Measurements from ENCODE around the gene HOOK1. TPM values are rescaled to one million over a fixed set of nuclear protein-coding genes. Genes with fewer than 3 reads are reported as not detected.

The HOOK1 gene
- total RNA-seq, 1 donor from 2014 or later: 67.6 TPM

- H3K4me1 Mint-ChIP-seq: peaks cover 6% of the 10 kb centered on the region
- DNase-seq (ENCODE audit: low spot score in 2 of 2, unreplicated experiment in 2 of 2): peak; percentile 84 to 85
- peak overlapping the region; percentile 78 for H3K4me3 Mint-ChIP-seq
- peak overlapping the region; percentile 90 for H3K27ac Mint-ChIP-seq
- no peaks in the 10 kb centered on the region for H3K36me3 Mint-ChIP-seq
- H3K27me3 Mint-ChIP-seq (ENCODE audit: low read depth): peaks cover 14% of the 10 kb centered on the region
- H3K9me3 Mint-ChIP-seq: no peaks in the 10 kb centered on the region
- no peak for TF ChIP-seq CTCF (IDR thresholded peaks at IDR 0.05; ENCODE audit: unreplicated experiment)
Observed at GRCh38 chr1:59814180-59814900, 409 bp upstream of the HOOK1 start.

- H3K27me3 Mint-ChIP-seq (ENCODE audit: low read depth): peaks cover 12% of the 10 kb centered on the region
- TF ChIP-seq CTCF (IDR thresholded peaks at IDR 0.05; ENCODE audit: unreplicated experiment): no peak
- no peak for DNase-seq (ENCODE audit: low spot score in 2 of 2, unreplicated experiment in 2 of 2)
- peaks cover 20% of the 10 kb centered on the region for H3K4me1 Mint-ChIP-seq
- H3K27ac Mint-ChIP-seq: no peak overlapping the region
- no peaks in the 10 kb centered on the region for H3K36me3 Mint-ChIP-seq
- H3K4me3 Mint-ChIP-seq: no peak overlapping the region
- no peaks in the 10 kb centered on the region for H3K9me3 Mint-ChIP-seq
Observed at GRCh38 chr1:59815892-59816291, 1.1 kb downstream of the HOOK1 start.

DNA sequence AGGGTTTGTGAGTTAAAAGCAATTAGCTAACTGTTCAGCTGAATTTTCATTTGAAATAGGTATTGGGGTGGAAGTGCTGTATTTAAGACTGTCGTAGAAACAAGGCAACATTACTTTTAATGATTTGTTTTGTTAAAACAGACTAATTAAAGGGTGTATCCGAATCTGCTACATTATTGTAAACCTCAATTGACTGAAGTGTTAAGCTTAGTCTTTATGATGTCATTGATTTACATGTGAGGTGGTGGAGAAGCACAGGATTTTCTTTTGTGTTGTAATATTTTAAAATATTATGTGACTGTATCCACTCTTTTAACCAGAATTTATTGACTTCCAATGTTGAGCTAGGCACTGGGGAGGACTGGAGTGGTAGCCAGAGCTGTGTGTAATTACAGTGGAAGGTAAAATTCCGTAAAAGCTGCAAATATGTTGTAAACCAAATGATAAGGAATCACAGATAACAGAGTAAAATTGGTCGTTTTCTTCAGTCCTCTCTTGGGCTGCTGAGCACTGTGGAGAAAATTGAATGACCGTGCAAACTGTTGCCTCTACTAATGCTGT lies 1.6 kb downstream of the HOOK1 start:
- no peak for TF ChIP-seq CTCF (IDR thresholded peaks at IDR 0.05; ENCODE audit: unreplicated experiment)
- peaks cover 12% of the 10 kb centered on the region for H3K27me3 Mint-ChIP-seq (ENCODE audit: low read depth)
- no peaks in the 10 kb centered on the region for H3K9me3 Mint-ChIP-seq
- H3K4me1 Mint-ChIP-seq: peaks cover 20% of the 10 kb centered on the region
- H3K27ac Mint-ChIP-seq: no peak overlapping the region
- no peak overlapping the region for H3K4me3 Mint-ChIP-seq
- no peak for DNase-seq (ENCODE audit: low spot score in 2 of 2, unreplicated experiment in 2 of 2)
- no peaks in the 10 kb centered on the region for H3K36me3 Mint-ChIP-seq

DNA sequence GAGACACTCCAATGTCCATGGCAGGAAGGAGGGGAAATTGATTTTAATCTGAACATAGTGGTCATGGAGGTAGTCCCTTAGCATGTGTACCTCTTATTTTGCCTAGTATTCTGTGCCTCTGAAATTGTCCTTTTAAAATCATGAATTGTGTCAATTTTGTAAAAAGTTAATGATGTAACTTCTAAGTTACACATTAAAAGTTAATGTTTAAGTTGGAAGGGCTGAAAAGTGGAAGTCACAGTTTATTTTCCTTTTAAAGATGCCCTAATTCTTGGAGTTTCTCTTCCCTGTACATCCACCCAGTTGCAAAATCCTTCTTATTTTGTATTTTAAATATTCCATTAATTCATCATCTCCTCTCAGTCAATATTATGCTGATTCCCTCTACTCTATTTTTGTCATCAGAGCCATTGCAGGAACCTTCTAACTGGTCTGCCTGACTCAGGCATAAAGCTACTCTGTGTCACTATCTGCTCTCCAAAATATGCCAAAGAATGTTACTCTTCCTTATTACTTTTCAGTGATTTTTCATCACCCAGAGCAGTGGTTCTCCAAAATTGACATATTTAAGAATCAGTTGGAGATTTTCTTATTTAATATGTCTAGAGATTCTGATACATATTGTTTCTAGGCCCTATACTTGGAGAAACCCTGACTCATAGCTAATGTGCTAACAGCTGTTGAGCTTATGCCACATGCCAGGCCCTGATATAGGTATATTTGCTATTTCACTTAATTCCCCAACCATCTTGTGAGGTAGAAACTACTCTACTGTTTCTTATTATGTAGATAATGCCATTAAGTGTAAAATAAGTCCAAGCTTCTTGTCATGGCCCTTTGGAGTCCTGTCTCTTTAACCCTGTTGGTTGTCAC lies 5.1 kb downstream of the HOOK1 start:
- H3K27ac Mint-ChIP-seq: no peak overlapping the region
- H3K4me3 Mint-ChIP-seq: no peak overlapping the region
- H3K36me3 Mint-ChIP-seq: peaks cover 6% of the 10 kb centered on the region
- no peak for DNase-seq (ENCODE audit: low spot score in 2 of 2, unreplicated experiment in 2 of 2)
- H3K27me3 Mint-ChIP-seq (ENCODE audit: low read depth): peaks cover 2% of the 10 kb centered on the region
- no peaks in the 10 kb centered on the region for H3K9me3 Mint-ChIP-seq
- TF ChIP-seq CTCF (IDR thresholded peaks at IDR 0.05; ENCODE audit: unreplicated experiment): no peak
- peaks cover 17% of the 10 kb centered on the region for H3K4me1 Mint-ChIP-seq

DNA sequence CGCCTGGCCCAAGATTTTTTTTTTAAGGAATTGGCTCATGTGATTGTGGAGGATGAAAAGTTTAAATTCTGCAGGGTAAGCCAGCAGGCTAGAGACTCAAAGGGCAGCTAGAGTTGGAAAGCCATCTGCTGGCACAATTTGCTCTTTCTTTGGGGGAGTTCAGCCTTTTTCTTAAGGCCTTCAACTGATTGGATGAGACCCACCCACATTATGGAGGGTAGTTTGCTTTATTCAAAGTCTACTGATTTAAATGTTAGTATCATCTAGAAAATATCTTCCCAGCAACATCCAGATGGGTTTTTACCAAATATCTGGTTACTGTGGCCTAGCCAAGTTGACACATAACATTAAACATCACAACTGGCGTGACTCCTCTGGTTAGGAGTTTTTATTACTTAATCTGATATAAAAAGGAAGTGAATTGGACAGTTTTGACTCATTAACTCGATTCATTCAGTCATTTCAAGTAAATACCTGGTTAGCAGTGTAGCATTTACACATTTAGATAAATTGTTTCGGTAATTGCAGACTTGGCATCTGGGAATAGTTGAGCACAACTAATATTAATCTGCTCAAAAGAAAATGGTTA lies 12.4 kb downstream of the HOOK1 start:
- H3K4me1 Mint-ChIP-seq: peaks cover 7% of the 10 kb centered on the region
- no peak overlapping the region for H3K27ac Mint-ChIP-seq
- H3K36me3 Mint-ChIP-seq: peaks cover 28% of the 10 kb centered on the region
- TF ChIP-seq CTCF (IDR thresholded peaks at IDR 0.05; ENCODE audit: unreplicated experiment): no peak
- DNase-seq (ENCODE audit: low spot score in 2 of 2, unreplicated experiment in 2 of 2): no peak
- no peak overlapping the region for H3K4me3 Mint-ChIP-seq
- H3K9me3 Mint-ChIP-seq: no peaks in the 10 kb centered on the region
- H3K27me3 Mint-ChIP-seq (ENCODE audit: low read depth): no peaks in the 10 kb centered on the region
